ENCODE measurements around the gene SLC66A2. TPM values are rescaled to one million over a fixed set of nuclear protein-coding genes. Genes with fewer than 3 reads are reported as not detected.

SLC66A2 gene
- total and polyA plus RNA-seq, 2 of the 13 experiments (the other 11 are each of a cell fraction or from before 2014, with no cell fraction given) = 33.5 to 41.9 TPM

- Histone ChIP-seq H3K4me1 (ENCODE audit: insufficient read depth, low read length) (peaks cover 46% of the 10 kb centered on the region), H2AFZ (ENCODE audit: low read length) (no peak overlapping the region), H3K27me3 (ENCODE audit: control insufficient read depth in 1 of 2, insufficient read depth in 2 of 2, low read length in 2 of 2) (no peaks in the 10 kb centered on the region), H4K20me1 (ENCODE audit: insufficient read depth, low read length) (peaks cover 62% of the 10 kb centered on the region), H3K4me2 (ENCODE audit: low read depth, low read length) (no peak overlapping the region), H3K4me3 (replicated peaks in 1 of 3; ENCODE audit: insufficient read depth in 1 of 3, low read depth in 2 of 3, low read length in 3 of 3) (no peak overlapping the region), H3K9me3 (ENCODE audit: low read length) (no peaks in the 10 kb centered on the region), H3K9ac (ENCODE audit: insufficient read depth, low read depth, low read length) (no peak overlapping the region), H3K27ac (ENCODE audit: extremely low read length, insufficient read depth, low read length) (no peak overlapping the region), H3K36me3 (replicated peaks in 1 of 2; ENCODE audit: control insufficient read depth in 1 of 2, insufficient read depth in 2 of 2, low read length in 2 of 2) (peaks cover 12 to 51% of the 10 kb centered on the region in 2 experiments), H3K79me2 (ENCODE audit: insufficient read depth, low read length) (peaks cover 98% of the 10 kb centered on the region)
- no peak for ATAC-seq
- DNase-seq (ENCODE audit: low spot score) = no peak
- FAIRE-seq = no peak
- intact Hi-C loops (cut with micrococcal nuclease; ENCODE audit: unreplicated experiment) = no loop called here
- TF ChIP-seq MEIS2 (CRISPR knock-in tag; IDR thresholded peaks at IDR 0.05) = no peak
- TF ChIP-seq ADNP (CRISPR knock-in tag; IDR thresholded peaks at IDR 0.05) = no peak
- 0 out of 2 replicates have a peak, but pooled peaks have one; percentile 23 for TF ChIP-seq ATF7 (IDR thresholded peaks at IDR 0.05)
- TF ChIP-seq ATF7 (CRISPR knock-in tag; IDR thresholded peaks at IDR 0.05) = no peak
- TF ChIP-seq, protein P1, sequence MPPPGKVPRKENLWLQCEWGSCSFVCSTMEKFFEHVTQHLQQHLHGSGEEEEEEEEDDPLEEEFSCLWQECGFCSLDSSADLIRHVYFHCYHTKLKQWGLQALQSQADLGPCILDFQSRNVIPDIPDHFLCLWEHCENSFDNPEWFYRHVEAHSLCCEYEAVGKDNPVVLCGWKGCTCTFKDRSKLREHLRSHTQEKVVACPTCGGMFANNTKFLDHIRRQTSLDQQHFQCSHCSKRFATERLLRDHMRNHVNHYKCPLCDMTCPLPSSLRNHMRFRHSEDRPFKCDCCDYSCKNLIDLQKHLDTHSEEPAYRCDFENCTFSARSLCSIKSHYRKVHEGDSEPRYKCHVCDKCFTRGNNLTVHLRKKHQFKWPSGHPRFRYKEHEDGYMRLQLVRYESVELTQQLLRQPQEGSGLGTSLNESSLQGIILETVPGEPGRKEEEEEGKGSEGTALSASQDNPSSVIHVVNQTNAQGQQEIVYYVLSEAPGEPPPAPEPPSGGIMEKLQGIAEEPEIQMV (CRISPR knock-in tag; IDR thresholded peaks at IDR 0.05; ENCODE audit: low read depth) = no peak
- TF ChIP-seq GPN1 (CRISPR knock-in tag; IDR thresholded peaks at IDR 0.05; ENCODE audit: borderline replicate concordance) = no peak
- TF ChIP-seq ZNF225 (CRISPR knock-in tag; IDR thresholded peaks at IDR 0.05) = no peak
- WGBS (ENCODE audit: low lambda C conversion rate) = 91% methylated on average over 5 of the region's 5 CpGs
- ChIA-PET CTCF (ENCODE audit: low intra/inter-chr PET ratio, low total read pairs) (no interaction called here), POLR2A (no interaction called here)
- no TSS peak for BruUV-seq (replicated peaks)
- in situ Hi-C loops (cut with HindIII; ENCODE audit: extremely low pct_ligation_motif_present, low pct_unique_long_range_greater_than_20kb) = no loop called here
Measured at GRCh38 chr18:79979843-79980242, 28.4 kb upstream of the SLC66A2 start.

GRCh38 chr18:79975985-79976680 is 24.7 kb upstream of the SLC66A2 start:
- DNase-seq (ENCODE audit: low spot score) = no peak
- BruUV-seq (replicated peaks) = no TSS peak
- no peaks in the 10 kb centered on the region for H3K27me3 ChIP-seq (ENCODE audit: control insufficient read depth in 1 of 2, insufficient read depth in 2 of 2, low read length in 2 of 2)
- TF ChIP-seq, protein P2, sequence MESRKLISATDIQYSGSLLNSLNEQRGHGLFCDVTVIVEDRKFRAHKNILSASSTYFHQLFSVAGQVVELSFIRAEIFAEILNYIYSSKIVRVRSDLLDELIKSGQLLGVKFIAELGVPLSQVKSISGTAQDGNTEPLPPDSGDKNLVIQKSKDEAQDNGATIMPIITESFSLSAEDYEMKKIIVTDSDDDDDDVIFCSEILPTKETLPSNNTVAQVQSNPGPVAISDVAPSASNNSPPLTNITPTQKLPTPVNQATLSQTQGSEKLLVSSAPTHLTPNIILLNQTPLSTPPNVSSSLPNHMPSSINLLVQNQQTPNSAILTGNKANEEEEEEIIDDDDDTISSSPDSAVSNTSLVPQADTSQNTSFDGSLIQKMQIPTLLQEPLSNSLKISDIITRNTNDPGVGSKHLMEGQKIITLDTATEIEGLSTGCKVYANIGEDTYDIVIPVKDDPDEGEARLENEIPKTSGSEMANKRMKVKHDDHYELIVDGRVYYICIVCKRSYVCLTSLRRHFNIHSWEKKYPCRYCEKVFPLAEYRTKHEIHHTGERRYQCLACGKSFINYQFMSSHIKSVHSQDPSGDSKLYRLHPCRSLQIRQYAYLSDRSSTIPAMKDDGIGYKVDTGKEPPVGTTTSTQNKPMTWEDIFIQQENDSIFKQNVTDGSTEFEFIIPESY (CRISPR knock-in tag; IDR thresholded peaks at IDR 0.05) = peak; percentile 24; the same call in 1 of the 2 replicates
- TF ChIP-seq USF2 (IDR thresholded peaks at IDR 0.05; ENCODE audit: low read depth, low read length) = no peak
- TF ChIP-seq USF2 (CRISPR knock-in tag; IDR thresholded peaks at IDR 0.05; ENCODE audit: borderline replicate concordance) = no peak
- TF ChIP-seq, protein P3, sequence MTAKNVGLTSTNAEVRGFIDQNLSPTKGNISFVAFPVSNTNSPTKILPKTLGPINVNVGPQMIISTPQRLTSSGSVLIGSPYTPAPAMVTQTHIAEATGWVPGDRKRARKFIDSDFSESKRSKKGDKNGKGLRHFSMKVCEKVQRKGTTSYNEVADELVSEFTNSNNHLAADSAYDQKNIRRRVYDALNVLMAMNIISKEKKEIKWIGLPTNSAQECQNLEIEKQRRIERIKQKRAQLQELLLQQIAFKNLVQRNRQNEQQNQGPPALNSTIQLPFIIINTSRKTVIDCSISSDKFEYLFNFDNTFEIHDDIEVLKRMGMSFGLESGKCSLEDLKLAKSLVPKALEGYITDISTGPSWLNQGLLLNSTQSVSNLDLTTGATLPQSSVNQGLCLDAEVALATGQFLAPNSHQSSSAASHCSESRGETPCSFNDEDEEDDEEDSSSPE (CRISPR knock-in tag; IDR thresholded peaks at IDR 0.05) = no peak

More at GRCh38 chr18:79975985-79976680, 24.7 kb upstream of the SLC66A2 start:
- Histone ChIP-seq H4K20me1 (ENCODE audit: insufficient read depth, low read length) (peaks cover 39% of the 10 kb centered on the region), H3K79me2 (ENCODE audit: insufficient read depth, low read length) (peaks cover 74% of the 10 kb centered on the region), H3K4me3 (replicated peaks in 1 of 3; ENCODE audit: insufficient read depth in 1 of 3, low read depth in 2 of 3, low read length in 3 of 3) (no peak overlapping the region), H3K27ac (ENCODE audit: extremely low read length, insufficient read depth, low read length) (no peak overlapping the region), H3K9ac (ENCODE audit: insufficient read depth, low read depth, low read length) (no peak overlapping the region), H3K9me3 (ENCODE audit: low read length) (no peaks in the 10 kb centered on the region), H3K36me3 (replicated peaks in 1 of 2; ENCODE audit: control insufficient read depth in 1 of 2, insufficient read depth in 2 of 2, low read length in 2 of 2) (peaks cover 20 to 68% of the 10 kb centered on the region in 2 experiments), H2AFZ (ENCODE audit: low read length) (no peak overlapping the region), H3K4me2 (ENCODE audit: low read depth, low read length) (no peak overlapping the region), H3K4me1 (ENCODE audit: insufficient read depth, low read length) (peaks cover 9% of the 10 kb centered on the region)
- ATAC-seq (no peak), FAIRE-seq (no peak)
- 93% methylated on average over 13 of the region's 14 CpGs for WGBS (ENCODE audit: low lambda C conversion rate)
- POLR2A ChIA-PET = interaction anchor here (1.0 kb wide), 1 partner anchor 41 kb away, joined by 3 read pairs; no protein-coding TSS in a partner anchor
- CTCF ChIA-PET (ENCODE audit: low intra/inter-chr PET ratio, low total read pairs) = no interaction called here
- intact Hi-C loops (cut with micrococcal nuclease; ENCODE audit: unreplicated experiment) (no loop called here), in situ Hi-C loops (cut with HindIII; ENCODE audit: extremely low pct_ligation_motif_present, low pct_unique_long_range_greater_than_20kb) (no loop called here)
